GM18507 (cell line): ENCODE data around the gene NUDT19.
"Not testable (repeated sequence)": the region's sequence is repeated elsewhere in the genome, so short reads cannot be mapped to it uniquely, and the experiment has no call there.

Source experiments
- DNase-seq: peaks from one replicate; pipeline ENCODE4 v3.0.0; 2011; ENCODE audit warnings: low read depth; ENCODE audit not compliant: insufficient read length; ENCODE audit errors: extremely low spot score
- FAIRE-seq: peaks from 2 replicates; lab custom pipeline; 2011; peaks lifted over from hg19 to GRCh38; lab: Jason Lieb, UNC

NUDT19 gene

DNA sequence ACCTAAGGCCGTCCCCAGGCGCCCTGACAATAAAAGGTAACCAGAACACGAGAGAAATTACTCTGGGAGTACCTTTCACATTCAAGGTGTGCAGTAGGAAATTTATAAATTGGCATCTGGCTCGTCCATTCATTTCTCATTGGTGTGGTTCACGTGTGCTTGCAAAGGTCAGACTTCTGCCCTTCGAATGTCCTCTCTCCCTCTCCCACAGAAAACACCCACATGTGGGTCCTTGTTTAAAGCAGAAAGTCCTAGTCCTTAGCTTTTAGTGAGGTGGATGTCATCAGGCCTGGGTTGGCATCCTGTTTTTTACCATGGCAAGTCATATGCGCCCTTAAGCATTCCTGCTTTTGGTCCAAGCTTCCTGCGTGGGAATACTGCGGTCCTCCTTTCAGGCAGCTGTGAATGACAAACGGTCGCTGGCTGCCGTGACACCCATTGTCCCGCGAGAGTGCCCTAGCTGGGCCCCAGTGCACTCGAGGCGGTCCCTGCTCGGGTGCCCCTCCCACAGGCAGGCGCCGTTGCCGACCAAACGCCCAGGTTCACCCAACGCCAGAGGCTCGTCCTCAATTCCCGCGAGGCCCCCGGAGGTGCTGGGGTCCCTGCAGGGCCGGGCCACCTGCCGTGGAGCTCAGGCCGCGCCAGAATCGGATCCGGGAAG, at the start of gene NUDT19:
NUDT19 (plus strand) TSS at position 531 of the 661 bp plus-strand sequence. CDS start 140 bp downstream, outside the sequence.
- DNase-seq, result peak; percentile 75
- peak; percentile 63 for FAIRE-seq

DNA sequence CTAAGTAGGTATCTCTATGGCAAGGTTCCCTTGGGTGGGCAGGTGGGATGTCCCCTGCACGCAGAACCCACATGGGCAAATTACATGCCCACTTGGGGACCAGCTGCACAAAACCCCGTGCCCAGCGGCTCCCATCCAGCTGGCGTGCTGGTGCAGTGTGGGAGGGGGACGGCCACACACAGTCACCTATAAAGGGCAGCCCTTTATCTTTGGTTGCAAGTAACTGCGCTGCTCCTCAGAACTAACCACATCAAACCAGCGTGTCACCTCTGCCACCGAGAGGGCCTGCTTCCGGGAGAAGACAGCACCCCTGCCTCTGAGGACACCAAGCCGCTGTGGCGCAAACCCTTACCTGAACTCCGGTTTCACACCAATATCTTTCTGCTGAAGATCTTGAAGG, 48.9 kb upstream of the NUDT19 start:
- DNase-seq (no peak), FAIRE-seq (no peak)

DNA sequence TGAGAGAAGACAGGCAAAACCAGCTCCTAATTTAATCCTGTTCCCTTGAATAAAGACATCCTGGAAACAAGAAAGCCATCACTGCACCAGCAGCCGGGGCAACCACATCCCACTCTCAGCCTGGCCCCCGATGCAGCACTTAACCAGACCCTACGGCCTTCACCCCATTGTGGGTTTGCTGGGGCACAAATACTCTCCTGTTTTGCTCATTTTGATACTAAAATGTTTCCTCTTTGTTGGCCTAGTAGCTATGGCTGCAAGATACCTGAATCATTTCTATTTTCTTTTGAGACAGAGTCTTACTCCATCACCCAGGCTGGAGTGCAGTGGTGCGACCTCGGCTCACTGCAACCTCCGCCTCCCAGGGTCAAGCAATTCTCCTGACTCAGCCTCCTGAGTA, 45.1 kb upstream of the NUDT19 start:
- FAIRE-seq, result no peak

DNA sequence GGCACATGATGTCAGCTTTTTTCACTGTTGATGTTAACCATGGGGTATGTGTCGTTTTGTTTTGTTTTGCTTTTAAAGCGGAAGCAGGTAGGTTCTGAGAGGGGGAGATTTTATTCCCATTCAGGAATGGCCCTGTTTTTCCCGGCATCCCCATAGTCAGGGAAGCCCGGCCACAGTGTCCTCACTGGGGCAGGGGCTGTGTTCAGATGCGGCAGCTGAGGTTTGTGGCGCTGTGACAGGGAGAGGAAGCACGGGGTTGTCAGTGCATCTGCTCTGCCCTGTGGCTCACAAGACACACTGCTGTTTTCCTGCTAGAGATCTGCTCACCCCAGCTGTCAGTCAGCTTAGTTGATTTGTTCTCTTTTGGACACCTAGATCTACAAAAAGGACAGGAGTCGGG, 44.3 kb upstream of the NUDT19 start:
- no peak for FAIRE-seq
- no peak for DNase-seq

More for the DNA sequence above, 45.1 kb upstream of the NUDT19 start:
- no peak for DNase-seq

DNA sequence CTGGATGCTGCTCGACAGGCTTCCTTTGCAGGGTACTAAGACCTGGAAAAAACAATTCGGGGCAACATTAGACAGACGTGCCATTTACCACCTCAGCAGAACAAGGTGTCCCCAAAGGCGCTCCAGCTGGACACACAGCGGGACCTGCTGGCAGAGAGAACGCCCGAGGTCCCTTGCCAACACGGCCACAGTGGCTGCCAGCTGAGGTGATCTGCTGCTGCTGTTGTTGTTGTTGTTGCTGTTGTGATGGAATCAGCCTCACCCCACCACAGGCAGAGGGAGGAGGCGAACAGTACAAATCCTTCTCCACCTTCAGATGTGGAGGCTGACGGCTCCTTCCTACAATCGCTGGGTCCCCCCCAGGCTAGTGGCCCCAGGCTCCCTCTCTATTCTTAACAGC, 41.9 kb upstream of the NUDT19 start:
- DNase-seq (no peak), FAIRE-seq (no peak)

DNA sequence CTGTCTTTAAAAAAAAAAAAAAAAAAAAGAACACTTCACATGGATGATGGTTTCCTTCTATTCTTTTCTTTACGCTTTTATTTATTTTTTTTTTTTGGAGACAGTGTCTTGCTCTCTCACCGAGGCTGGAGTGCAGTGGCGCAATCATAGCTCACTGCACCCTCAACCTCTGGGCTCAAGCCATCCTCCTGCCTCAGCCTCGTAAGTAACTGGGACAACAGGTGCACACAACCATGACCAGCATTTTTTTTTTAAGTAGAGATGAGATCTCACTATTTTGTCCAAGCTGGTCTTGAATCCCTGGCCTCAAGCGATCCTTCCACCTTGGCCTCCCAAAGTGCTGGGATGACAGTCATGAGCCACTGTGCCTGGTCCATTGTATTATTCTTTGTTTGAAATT, 41.0 kb upstream of the NUDT19 start:
- no peak for DNase-seq
- FAIRE-seq, result no peak

DNA sequence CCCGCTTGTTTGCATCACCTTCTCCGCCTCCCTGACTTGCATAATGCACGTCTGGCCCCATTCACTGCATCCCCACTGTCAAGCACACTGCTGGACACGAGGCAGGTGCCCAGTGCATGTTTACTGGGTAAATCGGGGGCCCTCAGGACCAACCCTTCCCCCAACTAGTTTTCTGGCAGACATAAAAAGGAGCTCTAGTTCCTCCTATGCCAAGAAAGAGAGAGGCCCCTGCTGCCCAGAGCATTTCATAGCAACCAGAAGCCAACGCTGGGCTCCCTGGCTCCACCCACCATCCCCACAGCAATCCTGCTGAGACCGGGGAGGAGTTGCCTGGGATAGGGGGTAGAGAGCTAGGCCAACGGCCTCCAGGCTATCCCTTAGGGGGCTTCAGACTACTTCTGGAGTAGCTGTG, 39.9 kb upstream of the NUDT19 start:
- no peak for FAIRE-seq
- DNase-seq, result no peak

DNA sequence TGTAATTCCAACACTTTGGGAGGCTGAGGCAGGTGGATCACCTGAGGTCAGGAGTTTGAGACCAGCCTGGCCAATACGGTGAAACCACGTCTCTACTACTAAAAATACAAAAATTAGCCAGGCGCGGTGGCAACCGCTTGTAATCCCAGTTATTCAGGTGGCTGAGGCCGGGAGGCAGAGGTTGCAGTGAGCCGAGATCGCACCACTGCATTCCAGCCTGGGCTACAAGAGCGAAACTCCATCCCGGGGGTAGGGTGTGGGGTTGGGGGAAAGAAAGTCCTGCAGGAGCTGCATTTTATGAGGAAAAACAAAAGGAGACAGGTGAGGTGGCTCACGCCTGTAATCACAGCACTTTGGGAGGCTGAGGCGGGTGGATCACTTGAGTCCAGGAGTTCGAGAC, 39.3 kb upstream of the NUDT19 start:
- not testable (repeated sequence) for FAIRE-seq, DNase-seq

DNA sequence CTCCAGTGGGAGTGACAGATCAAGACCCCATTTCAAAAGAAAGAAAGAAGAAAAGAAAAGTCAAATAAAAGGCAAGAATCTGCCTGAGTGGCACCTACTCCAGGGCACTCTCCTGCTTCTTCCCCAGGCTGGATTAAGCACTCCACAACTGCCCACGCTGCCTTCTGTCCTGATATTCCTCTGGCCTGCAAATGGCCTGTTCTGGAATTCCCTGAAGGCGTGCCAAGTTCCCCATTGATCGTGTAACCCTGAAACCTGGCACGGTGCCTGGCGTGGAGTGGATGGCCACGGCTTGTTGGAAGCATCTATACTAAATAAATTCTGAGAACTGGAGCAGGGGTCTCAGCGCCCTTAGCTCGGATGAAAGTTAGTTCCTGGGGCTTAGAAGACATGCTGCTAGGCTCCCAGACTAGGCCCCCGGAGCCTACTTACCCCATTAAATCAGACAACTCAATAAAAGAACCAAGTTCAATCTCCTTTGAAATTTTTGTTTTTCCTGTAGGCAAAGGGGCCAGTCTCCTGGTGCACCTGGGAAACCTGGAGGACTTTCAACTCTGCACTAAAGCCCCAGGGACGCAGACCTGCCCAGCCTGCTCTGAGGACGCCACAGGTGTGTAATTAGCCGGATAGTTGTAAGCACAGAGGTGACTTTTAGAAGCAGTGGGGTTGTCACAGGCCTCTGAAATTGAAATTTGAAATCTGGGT, 38.6 kb upstream of the NUDT19 start:
- DNase-seq (no peak), FAIRE-seq (no peak)

DNA sequence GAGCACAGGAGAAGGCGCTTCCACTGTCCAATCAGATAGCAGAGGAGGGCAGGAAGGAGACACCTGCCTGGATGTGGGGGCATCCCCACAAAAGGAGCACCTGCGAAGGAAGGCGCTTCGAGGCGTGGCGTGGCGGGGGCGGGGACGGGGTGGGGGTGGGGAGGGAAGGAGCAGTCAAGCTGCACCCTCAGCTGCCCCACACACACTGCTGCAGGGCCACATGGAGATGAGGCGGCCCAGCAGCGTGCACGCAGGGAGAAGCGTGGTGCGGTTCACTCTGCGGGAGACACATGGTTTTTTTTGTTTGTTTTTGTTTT, 38.1 kb upstream of the NUDT19 start:
- FAIRE-seq, result no peak
- DNase-seq, result no peak

DNA sequence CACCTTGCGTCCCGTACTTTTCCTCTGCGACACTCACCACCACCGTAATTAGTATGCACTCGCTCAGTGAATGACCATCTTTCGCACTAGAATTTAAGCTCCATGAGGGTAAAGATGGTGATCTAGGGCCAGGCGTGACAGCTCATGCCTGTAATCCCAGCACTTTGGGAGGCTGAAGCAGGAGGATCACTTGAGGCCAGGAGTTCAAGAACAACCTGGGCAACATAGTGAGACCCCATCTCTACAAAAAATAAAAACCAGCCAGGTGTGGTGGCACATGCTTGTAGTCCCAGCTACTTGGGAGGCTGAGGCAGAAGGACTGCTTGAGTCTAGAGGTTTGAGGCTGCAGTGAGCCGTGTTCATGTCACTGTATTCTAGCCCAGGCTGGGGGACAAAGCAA, 35.2 kb upstream of the NUDT19 start:
- not testable (repeated sequence) for FAIRE-seq, DNase-seq

DNA sequence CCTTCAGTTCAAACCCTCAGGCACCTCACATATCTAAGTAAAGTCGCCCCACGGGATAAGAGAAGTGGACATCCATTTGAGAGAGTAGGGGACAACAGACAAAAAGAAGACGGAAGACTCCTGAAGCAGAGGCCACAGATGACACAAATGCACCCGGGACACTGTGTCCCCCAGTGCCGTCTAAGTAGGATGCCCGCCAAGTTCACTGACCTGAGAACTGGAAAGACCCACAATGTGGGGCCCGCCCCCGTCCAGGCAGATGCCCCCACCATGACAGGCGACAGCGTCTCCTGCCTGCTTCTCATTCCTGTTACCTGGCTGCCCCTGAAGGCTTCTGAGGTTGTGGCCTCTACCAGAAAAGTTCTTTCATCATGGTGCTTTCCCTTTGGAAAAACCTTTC, 33.5 kb upstream of the NUDT19 start:
- FAIRE-seq, result no peak
- no peak for DNase-seq

DNA sequence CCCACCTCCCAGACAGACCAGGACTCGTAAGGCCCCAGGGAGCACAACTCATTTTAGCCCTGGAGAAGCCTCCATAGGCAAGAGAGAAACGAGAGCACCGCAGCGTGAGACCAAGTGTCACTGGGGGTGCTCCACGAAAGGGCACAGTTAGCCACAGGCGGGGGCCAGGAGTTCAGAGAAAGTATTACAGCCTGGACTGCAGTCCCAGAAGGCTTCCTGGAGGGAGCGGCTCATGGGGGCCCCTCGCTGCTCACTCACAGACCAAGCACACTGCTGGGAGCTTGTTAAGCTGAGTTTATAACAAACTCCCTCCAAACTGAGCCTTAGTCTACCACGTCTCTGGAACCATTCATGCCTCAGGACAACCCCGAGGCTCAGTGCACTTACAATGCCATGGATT, 33.1 kb upstream of the NUDT19 start:
- DNase-seq (no peak), FAIRE-seq (no peak)

DNA sequence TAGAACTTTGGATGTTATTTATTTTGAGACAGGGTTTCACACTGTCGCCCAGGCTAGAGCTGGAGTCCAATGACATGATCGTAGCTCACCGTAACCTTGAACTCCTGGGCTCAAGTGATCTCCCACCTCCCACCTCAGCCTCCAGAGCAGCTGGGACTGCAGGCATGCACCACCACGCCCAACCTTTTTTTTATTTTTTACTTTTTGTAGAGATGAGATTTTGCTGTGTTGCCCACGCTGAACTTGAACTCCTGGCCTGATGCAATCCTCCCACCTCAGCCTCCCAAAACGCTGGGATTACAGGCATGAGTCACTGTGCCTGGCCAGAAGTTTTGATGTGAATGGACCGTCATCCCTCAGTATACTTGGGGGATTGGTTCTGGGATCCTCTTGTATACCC, 30.3 kb upstream of the NUDT19 start:
- DNase-seq (no peak), FAIRE-seq (no peak)

DNA sequence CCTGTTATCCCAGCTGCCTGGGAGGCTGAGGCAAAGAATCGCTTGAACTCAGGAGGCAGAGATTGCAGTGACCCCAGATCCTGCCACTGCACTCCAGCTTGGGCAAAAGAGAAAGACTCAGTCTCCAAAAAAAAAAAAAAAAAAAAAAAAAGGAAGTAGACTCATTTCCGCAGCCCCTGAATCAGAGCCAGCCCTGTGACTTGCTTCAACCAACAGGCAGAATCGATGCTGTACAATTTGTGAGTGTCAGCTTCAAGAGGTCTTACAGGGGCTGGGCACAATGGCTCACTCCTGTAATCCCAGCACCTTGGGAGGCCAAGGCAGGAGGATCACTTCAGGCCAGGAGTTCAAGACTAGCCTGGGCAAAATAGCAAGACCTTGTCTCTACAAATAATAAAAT, 29.4 kb upstream of the NUDT19 start:
- DNase-seq, result no peak

DNA sequence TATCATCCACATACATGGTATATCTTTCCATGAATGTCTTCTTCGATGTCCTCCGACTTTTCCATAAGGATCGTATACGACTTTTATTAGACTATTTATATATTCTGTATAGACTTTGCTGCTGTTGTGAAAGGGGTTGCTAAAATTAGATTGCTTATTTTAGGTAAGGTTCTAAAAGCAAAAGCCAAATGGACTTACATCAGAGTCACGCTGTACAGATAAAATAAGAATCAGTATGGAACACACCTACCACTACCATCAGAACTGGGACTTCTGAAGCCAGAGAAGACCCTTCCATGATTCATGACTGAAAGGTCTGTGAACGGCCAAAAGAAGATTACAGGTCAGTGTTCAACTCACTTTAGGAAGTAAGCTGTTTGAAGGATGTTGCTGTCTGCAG, 25.5 kb upstream of the NUDT19 start:
- DNase-seq (no peak), FAIRE-seq (no peak)

More for the DNA sequence above, 29.4 kb upstream of the NUDT19 start:
- FAIRE-seq, result no peak

DNA sequence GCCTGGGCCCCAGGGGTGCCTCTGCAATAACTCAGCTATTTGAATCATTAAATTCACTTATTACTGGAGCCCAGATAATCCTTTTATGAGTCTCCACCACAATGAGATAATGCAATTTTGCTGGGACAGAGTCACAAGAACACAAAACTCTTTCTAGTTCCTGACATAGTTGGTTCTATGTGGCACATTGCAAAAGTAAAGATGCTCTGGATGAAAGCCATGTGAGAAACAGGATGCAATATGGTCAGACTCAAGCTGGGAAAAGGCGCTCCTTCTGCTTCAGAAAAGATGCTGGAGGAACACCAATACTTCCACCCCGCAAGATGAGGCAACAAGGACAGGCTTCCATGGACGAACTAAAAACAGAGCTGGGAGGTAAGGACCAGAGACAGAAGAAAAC, 22.3 kb upstream of the NUDT19 start:
- DNase-seq (no peak), FAIRE-seq (no peak)

DNA sequence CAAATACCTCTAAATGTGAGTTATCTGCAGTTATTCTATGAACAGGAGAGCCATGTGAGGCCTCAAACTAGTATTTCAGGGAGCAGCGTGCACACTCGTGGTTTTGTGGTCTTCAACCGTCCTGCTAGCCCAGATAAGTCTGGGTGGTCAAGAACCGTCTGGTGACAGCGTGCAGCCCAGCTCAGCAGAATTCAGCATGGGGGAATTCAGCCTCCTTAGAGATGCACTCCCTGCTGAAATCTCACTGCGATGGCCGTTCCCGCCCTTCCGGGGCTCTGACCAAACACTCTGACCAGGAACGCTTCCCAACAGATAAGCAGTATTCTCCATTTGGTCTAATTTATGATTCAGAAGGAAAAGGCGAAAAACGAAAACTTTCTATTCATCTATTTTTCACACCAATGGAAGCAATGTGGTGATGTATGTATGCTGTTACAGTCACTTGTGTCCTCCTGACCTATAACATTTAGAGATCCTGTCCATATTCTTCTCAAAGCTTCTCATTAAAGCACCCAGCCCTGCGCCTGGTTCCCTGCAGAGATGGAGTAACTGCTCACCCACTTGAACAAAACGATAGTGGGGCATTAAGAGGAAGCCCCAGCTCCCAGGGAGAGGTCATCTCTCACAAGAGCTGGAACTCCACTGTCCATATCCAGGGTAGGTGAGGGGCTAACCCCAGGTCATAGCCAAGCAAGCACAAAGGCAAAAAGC, 19.6 kb upstream of the NUDT19 start:
- FAIRE-seq, result no peak
- no peak for DNase-seq

DNA sequence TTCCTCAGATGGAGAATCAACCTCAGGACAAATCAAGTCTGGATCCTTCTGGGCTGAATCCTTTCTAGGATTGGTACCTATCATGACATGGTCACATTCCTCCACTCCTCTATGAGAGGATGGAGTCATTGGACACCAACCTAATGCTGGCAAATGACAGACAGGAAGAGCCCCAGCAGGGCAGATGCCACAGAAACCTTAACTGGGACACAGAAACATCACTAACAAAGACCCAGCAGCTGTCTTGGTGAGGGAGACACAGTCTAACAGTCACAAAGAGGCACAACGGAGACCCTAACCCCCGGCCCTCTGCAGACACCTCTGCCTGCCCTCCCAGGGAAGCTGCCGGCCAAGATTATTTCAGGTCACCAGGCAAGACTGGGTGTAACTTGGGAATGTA, 18.8 kb upstream of the NUDT19 start:
- FAIRE-seq (no peak), DNase-seq (no peak)

DNA sequence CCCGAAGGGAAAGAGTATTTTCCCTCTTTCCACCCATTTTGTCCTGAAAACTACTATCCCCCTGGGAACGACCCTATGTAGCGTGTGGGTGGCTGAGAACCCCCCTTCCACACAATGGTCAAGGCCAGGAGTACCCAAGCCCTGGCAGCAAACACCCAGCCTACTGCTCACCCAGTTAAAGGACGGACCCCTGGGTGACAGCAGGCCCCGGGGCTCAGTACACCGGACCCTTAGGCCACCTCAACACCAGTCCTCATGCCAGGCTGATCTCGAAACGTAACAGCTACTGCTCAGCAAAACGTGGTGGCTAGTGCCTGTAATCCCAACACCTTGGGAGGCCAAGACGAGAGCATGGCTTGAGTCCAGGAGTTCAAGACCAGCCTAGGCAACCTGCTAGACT, 18.0 kb upstream of the NUDT19 start:
- FAIRE-seq (no peak), DNase-seq (no peak)
